A549 (cell line): ENCODE results near the gene SLC38A4. TPM values are rescaled to one million over a fixed set of nuclear protein-coding genes. Genes with fewer than 3 reads are reported as not detected.

Source experiments
- ATAC-seq, 2 experiments: fragments of 200-7000 bp in 1 of 2; fragments of >200 bp in 1 of 2; cut with Nextera tagmentation in 1 of 2; cut with Tn5 transposase in 1 of 2; 3 replicates each; pipeline versions ENCODE4 v1.8.0 to v1.9.1; 2018 to 2020; ENCODE audit warnings: mild to moderate bottlenecking in 1 of 2, moderate library complexity in 1 of 2
- CTCF ChIA-PET: fragments of 300-600 bp; sonication (Branson Sonifier 250); formaldehyde crosslinking; extraction: SDS; loops from one replicate; lab custom pipeline; 2021; ENCODE audit warnings: antibody characterized with exemption, inconsistent platforms; lab: Yijun Ruan, JAX
- POLR2A ChIA-PET: fragments of 350-600 bp; formaldehyde crosslinking; extraction: SDS; loops from one replicate; lab custom pipeline; 2021; ENCODE audit warnings: antibody characterized with exemption, inconsistent platforms; lab: Yijun Ruan, JAX
- DNase-seq, 2 experiments: peaks; one replicate each; pipeline versions ENCODE4 v3.0.0 to v3.0.0-alpha.2; 2011 to 2016; ENCODE audit warnings: low read depth in 1 of 2, low spot score in 1 of 2
- FAIRE-seq: peaks from 2 replicates; lab custom pipeline; 2011; peaks lifted over from hg19 to GRCh38; lab: Jason Lieb, UNC
- H3K27ac ChIP-seq, 2 experiments: fragments of >200 bp; sonication (Bioruptor Twin); formaldehyde crosslinking; 3 replicates each; pipeline ENCODE4 v1.5.1; 2016 to 2017
- H3K4me1 ChIP-seq: fragments of >200 bp; sonication (Bioruptor Twin); formaldehyde crosslinking; 3 replicates; pipeline ENCODE4 v1.6.1; 2016
- H3K4me2 ChIP-seq: fragments of >200 bp; sonication (Bioruptor Twin); formaldehyde crosslinking; 3 replicates; pipeline ENCODE4 v1.6.1; 2016
- H3K4me3 ChIP-seq: fragments of >200 bp; sonication (Bioruptor Twin); formaldehyde crosslinking; 3 replicates; pipeline ENCODE4 v1.5.1; 2016
- H3K9me3 ChIP-seq: fragments of >200 bp; sonication (Bioruptor Twin); formaldehyde crosslinking; 3 replicates; pipeline ENCODE4 v1.6.1; 2016
- BCL3 ChIP-seq: fragments of >200 bp; sonication (Bioruptor Twin); formaldehyde crosslinking; IDR thresholded peaks from 3 replicates; pipeline ENCODE4 v1.6.1; 2016
- BHLHE40 ChIP-seq: IDR thresholded peaks from 2 replicates; pipeline ENCODE4 v1.6.1; 2012; ENCODE audit warnings: low read depth, low read length, inconsistent platforms
- CBX8 ChIP-seq: fragments of 200-600 bp; sonication (generic); IDR thresholded peaks from 2 replicates; pipeline ENCODE4 v1.6.1; 2016
- ELK1 ChIP-seq: fragments of 150-350 bp; IDR thresholded peaks from 2 replicates; pipeline ENCODE4 v1.6.1; 2014; ENCODE audit warnings: low read depth, mild to moderate bottlenecking, low read length
- EP300 ChIP-seq, 2 experiments: fragments of >200 bp; sonication (Bioruptor Twin); formaldehyde crosslinking; IDR thresholded peaks; 2 replicates in 1 of 2; 3 replicates in 1 of 2; pipeline ENCODE4 v1.6.1; 2016 to 2017
- FOSL2 ChIP-seq, 2 experiments: fragments of 450-650 bp in 1 of 2; fragments of >200 bp in 1 of 2; sonication (Bioruptor Twin) in 1 of 2; formaldehyde crosslinking; IDR thresholded peaks; 2 replicates each; pipeline versions ENCODE4 v1.5.0 to v1.6.1; 2016 to 2020; ENCODE audit warnings: mild to moderate bottlenecking in 1 of 2, moderate library complexity in 1 of 2
- GATA3 ChIP-seq: IDR thresholded peaks from 2 replicates; pipeline ENCODE4 v1.6.1; 2012; ENCODE audit warnings: borderline replicate concordance
- HES2 ChIP-seq: fragments of >200 bp; sonication (Bioruptor Twin); formaldehyde crosslinking; IDR thresholded peaks from 2 replicates; pipeline ENCODE4 v1.6.1; 2016
- HOXB5 ChIP-seq: fragments of 250-450 bp; sonication (Bioruptor Pico); IDR thresholded peaks from 2 replicates; pipeline ENCODE4 v1.5.0; 2020; ENCODE audit warnings: mild to moderate bottlenecking, moderate library complexity
- KDM1A ChIP-seq: fragments of 200-600 bp; sonication (generic); IDR thresholded peaks from 2 replicates; pipeline ENCODE4 v1.6.1; 2016; ENCODE audit warnings: low read depth, mild to moderate bottlenecking
- MYC ChIP-seq: IDR thresholded peaks from 2 replicates; pipeline ENCODE4 v1.6.1; 2012; ENCODE audit warnings: mild to moderate bottlenecking, inconsistent platforms, low read length, improper control_type of control experiment, borderline replicate concordance
- NR3C1 ChIP-seq: fragments of >200 bp; sonication (Bioruptor Twin); formaldehyde crosslinking; IDR thresholded peaks from 3 replicates; pipeline ENCODE4 v1.6.1; 2017
- PBX3 ChIP-seq: IDR thresholded peaks from 2 replicates; pipeline ENCODE4 v1.6.1; 2012
- POLR2A ChIP-seq: IDR thresholded peaks from 2 replicates; pipeline ENCODE4 v1.6.1; 2012; ENCODE audit warnings: mild to moderate bottlenecking, low read length
- POLR2AphosphoS2 ChIP-seq: conservative IDR thresholded peaks from 2 replicates; pipeline ENCODE4 v1.6.1; 2012; ENCODE audit warnings: low read length, improper control_type of control experiment, inconsistent platforms
- RAD21 ChIP-seq, 2 experiments: fragments of >200 bp in 1 of 2; sonication (Bioruptor Twin) in 1 of 2; formaldehyde crosslinking in 1 of 2; IDR thresholded peaks in 1 of 2; conservative IDR thresholded peaks in 1 of 2; 2 replicates in 1 of 2; 3 replicates in 1 of 2; pipeline ENCODE4 v1.6.1; 2012 to 2018; ENCODE audit warnings: inconsistent platforms in 1 of 2
- RARB ChIP-seq: fragments of 250-450 bp; sonication (Bioruptor Pico); IDR thresholded peaks from 2 replicates; pipeline ENCODE4 v1.8.0; 2021; ENCODE audit warnings: mild to moderate bottlenecking, moderate library complexity
- RCOR1 ChIP-seq: fragments of 150-350 bp; IDR thresholded peaks from 2 replicates; pipeline ENCODE4 v1.6.1; 2014; ENCODE audit warnings: antibody characterized with exemption, low read length, low read depth
- REST ChIP-seq: fragments of 200-600 bp; sonication (generic); IDR thresholded peaks from 2 replicates; pipeline ENCODE4 v1.6.1; 2016; ENCODE audit warnings: antibody characterized with exemption, mild to moderate bottlenecking, moderate library complexity
- SREBF2 ChIP-seq: fragments of 450-650 bp; IDR thresholded peaks from 2 replicates; pipeline ENCODE4 v1.6.1; 2014; ENCODE audit warnings: mild to moderate bottlenecking, moderate library complexity
- TP53 ChIP-seq: fragments of 250-450 bp; sonication (Bioruptor Pico); IDR thresholded peaks from 2 replicates; pipeline ENCODE4 v1.5.0; 2021; ENCODE audit warnings: mild to moderate bottlenecking, moderate library complexity
- ZC3H11A ChIP-seq: fragments of 450-650 bp; IDR thresholded peaks from 2 replicates; pipeline ENCODE4 v1.6.1; 2014; ENCODE audit warnings: antibody characterized with exemption, mild to moderate bottlenecking
- ZFP36 ChIP-seq: fragments of 450-650 bp; IDR thresholded peaks from 2 replicates; pipeline ENCODE4 v1.6.1; 2014; ENCODE audit warnings: borderline replicate concordance; ENCODE audit not compliant: partially characterized antibody
- ZSCAN20 ChIP-seq: fragments of 250-450 bp; sonication (Bioruptor Pico); IDR thresholded peaks from 2 replicates; pipeline ENCODE4 v1.8.0; 2022; ENCODE audit warnings: mild to moderate bottlenecking, moderate library complexity
- WGBS: methylation state at CpG from one replicate; pipeline ENCODE4 v1.1.6; 2017; ENCODE audit errors: missing lambda C conversion rate; 5-methylcytosine and 5-hydroxymethylcytosine counted together
- polyA plus RNA-seq, 4 experiments: library from polyadenylated mRNA; depleted of rRNA in 3 of 4; stranded (reverse); fragments of >200 nt; fragmentation: RNase III in 1 of 4; extraction: RNeasy Plus Mini Kit Qiagen cat#74134 plus additional on column Dnase treatment in 1 of 4; gene quantifications; 2 replicates in 3 of 4; 3 replicates in 1 of 4; pipeline ENCODE4 v1.2.3, GENCODE V29; 2011 to 2017

SLC38A4 gene
- polyA plus RNA-seq, 2 of the 4 experiments (the other 2 are of a cell fraction), result 0.09 to 0.30 TPM

GRCh38 chr12:46865311-46865710 lies 39.5 kb upstream of the SLC38A4 start:
- POLR2A ChIA-PET, result no interaction called here
- no peak overlapping the region for H3K4me2 ChIP-seq
- no peak for FAIRE-seq
- no peak for ATAC-seq
- CTCF ChIA-PET, result no interaction called here
- no peak for DNase-seq
- TF ChIP-seq MYC, result no peak
- no peak for TF ChIP-seq ZSCAN20 (CRISPR knock-in tag)
- TF ChIP-seq RARB (CRISPR knock-in tag), result no peak
- no peak for TF ChIP-seq KDM1A
- TF ChIP-seq GATA3, result no peak
- no peak for TF ChIP-seq SREBF2
- no peak for TF ChIP-seq POLR2A
- no peak for TF ChIP-seq TP53 (CRISPR knock-in tag)
- no peak for TF ChIP-seq NR3C1
- TF ChIP-seq CBX8, result no peak
- no peak for TF ChIP-seq ZC3H11A
- TF ChIP-seq RAD21 (conservative IDR thresholded peaks at IDR 0.05 in 1 of 2, IDR thresholded peaks at IDR 0.05 in 1 of 2), result no peak
- no peak for TF ChIP-seq FOSL2 (IDR thresholded peaks at IDR 0.05)
- TF ChIP-seq FOSL2 (CRISPR knock-in tag; IDR thresholded peaks at IDR 0.05), result no peak
- no peak overlapping the region for H3K4me3 ChIP-seq
- peaks cover 19% of the 10 kb centered on the region; the same call in 2 of the 3 replicates for H3K9me3 ChIP-seq
- no peaks in the 10 kb centered on the region for H3K4me1 ChIP-seq
- H3K27ac ChIP-seq, result no peak overlapping the region

- DNase-seq, result peak in 1 of 2 experiments; percentile 45
- 31% methylated on average over 4 of the region's 4 CpGs for WGBS
- no peak for ATAC-seq
- Histone ChIP-seq H3K9me3 (peaks cover 13% of the 10 kb centered on the region; the same call in 2 of the 3 replicates), H3K4me3 (no peak overlapping the region), H3K27ac (no peak overlapping the region), H3K4me1 (no peaks in the 10 kb centered on the region), H3K4me2 (no peak overlapping the region)
- TF ChIP-seq HOXB5, result no peak
- TF ChIP-seq BCL3, result no peak
- peak; percentile 85 for TF ChIP-seq ZFP36
- no peak for TF ChIP-seq REST
- no peak for TF ChIP-seq HES2
- TF ChIP-seq RCOR1, result no peak
- no peak for TF ChIP-seq POLR2A
- POLR2A ChIA-PET, result no interaction called here
- FAIRE-seq, result no peak
- CTCF ChIA-PET, result interaction anchor here (0.6 to 1.7 kb wide), 3 partner anchors 25 to 1761 kb away, joined by 3 to 4 read pairs (median 3); no protein-coding TSS in a partner anchor
Observed at GRCh38 chr12:46858368-46858767, 32.6 kb upstream of the SLC38A4 start.

GRCh38 chr12:46857486-46857885 lies 31.7 kb upstream of the SLC38A4 start:
- no peak for TF ChIP-seq ZFP36
- TF ChIP-seq ELK1, result no peak
- no peak for TF ChIP-seq EP300 (IDR thresholded peaks at IDR 0.05)
- no peak for TF ChIP-seq HES2
- no peak for TF ChIP-seq POLR2AphosphoS2
- TF ChIP-seq GATA3, result no peak
- no peak for TF ChIP-seq PBX3
- TF ChIP-seq BHLHE40, result no peak
- TF ChIP-seq ZC3H11A, result no peak
- POLR2A ChIA-PET, result no interaction called here
- no peak overlapping the region for H3K4me3 ChIP-seq
- CTCF ChIA-PET, result no interaction called here
- FAIRE-seq (no peak), DNase-seq (no peak), ATAC-seq (no peak)
- no peaks in the 10 kb centered on the region for H3K4me1 ChIP-seq
- H3K4me2 ChIP-seq, result no peak overlapping the region
- H3K9me3 ChIP-seq, result peaks cover 13% of the 10 kb centered on the region; the same call in 2 of the 3 replicates
- H3K27ac ChIP-seq, result no peak overlapping the region
